ES-I3 (cell line): Measurements from ENCODE around the gene C13orf46.
"Not testable (repeated sequence)": the region's sequence is repeated elsewhere in the genome, so short reads cannot be mapped to it uniquely, and the experiment has no call there.

ENCODE experiments used
- H3K36me3 ChIP-seq: 2 replicates; pipeline ENCODE4 v1.6.1; 2013; ENCODE audit warnings: mild to moderate bottlenecking, low read length, control low read depth, moderate library complexity; ENCODE audit not compliant: insufficient read depth
- H3K4me1 ChIP-seq: 2 replicates; pipeline ENCODE4 v1.6.1; 2013; ENCODE audit warnings: mild to moderate bottlenecking, control low read depth, low read length; ENCODE audit not compliant: insufficient read depth
- H3K9ac ChIP-seq: 2 replicates; pipeline ENCODE4 v1.6.1; 2013; ENCODE audit warnings: low read depth, mild to moderate bottlenecking, low read length, moderate library complexity
- H3K9me3 ChIP-seq: 2 replicates; pipeline ENCODE4 v1.6.1; 2013; ENCODE audit warnings: mild to moderate bottlenecking, low read length, moderate library complexity; ENCODE audit not compliant: control insufficient read depth, insufficient read depth

The C13orf46 gene

GRCh38 chr13:113991676-113992179, 17.9 kb upstream of the C13orf46 start:
- H3K36me3 ChIP-seq: peaks cover 4% of the 10 kb centered on the region
- no peak overlapping the region for H3K9ac ChIP-seq
- no peaks in the 10 kb centered on the region for H3K4me1 ChIP-seq
- no peaks in the 10 kb centered on the region for H3K9me3 ChIP-seq

DNA sequence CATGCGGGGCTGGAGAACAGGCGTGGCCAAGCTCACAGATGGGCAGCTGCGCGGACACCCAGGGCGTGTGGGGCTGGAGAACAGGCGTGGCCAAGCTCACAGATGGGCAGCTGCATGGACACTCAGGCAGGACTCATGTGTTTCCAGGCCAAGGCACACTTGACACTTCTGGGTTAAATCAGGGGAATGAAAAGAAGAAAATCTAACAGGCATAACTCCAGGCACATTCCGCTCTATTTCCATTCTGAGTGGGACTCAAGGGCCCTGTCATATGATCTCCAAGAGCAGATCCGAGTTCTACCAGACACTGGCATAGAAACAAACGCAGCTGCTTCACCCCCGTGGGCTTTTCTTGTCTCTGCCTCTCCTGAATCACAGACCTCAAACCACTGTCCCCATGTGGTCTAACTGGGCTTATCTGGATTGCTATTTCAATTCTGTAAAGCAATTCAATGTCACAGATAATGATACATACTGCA, 17.4 kb upstream of the C13orf46 start:
- Histone ChIP-seq H3K9ac (no peak overlapping the region), H3K4me1 (no peaks in the 10 kb centered on the region), H3K36me3 (peaks cover 4% of the 10 kb centered on the region), H3K9me3 (no peaks in the 10 kb centered on the region)

DNA sequence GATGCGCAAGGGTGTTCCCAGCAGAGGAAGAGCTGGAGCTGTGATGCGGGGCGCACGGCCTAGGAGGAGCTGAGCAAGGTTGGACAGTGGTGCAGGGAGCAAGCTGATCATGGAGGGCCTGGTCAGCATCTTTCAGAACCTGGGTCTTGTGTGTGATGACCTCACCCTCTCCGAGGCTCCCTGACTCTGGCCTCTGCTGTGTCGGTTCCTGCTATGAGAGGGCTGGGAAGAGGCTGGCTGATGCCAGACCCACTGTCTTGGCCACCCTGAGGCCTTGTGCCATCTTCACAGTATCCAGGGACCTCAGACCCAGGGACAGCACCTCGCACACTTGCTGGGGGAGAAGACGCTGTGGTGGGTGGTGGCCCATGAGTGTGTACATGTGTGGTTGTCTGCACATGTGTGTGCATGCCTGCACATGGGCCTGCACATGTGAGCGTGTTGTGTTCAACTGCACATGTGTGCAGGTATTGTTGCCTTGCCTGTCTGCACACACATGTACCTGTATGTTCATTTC, 16.5 kb upstream of the C13orf46 start:
- Histone ChIP-seq H3K9ac (no peak overlapping the region), H3K9me3 (no peaks in the 10 kb centered on the region), H3K4me1 (no peaks in the 10 kb centered on the region), H3K36me3 (peaks cover 4% of the 10 kb centered on the region)

DNA sequence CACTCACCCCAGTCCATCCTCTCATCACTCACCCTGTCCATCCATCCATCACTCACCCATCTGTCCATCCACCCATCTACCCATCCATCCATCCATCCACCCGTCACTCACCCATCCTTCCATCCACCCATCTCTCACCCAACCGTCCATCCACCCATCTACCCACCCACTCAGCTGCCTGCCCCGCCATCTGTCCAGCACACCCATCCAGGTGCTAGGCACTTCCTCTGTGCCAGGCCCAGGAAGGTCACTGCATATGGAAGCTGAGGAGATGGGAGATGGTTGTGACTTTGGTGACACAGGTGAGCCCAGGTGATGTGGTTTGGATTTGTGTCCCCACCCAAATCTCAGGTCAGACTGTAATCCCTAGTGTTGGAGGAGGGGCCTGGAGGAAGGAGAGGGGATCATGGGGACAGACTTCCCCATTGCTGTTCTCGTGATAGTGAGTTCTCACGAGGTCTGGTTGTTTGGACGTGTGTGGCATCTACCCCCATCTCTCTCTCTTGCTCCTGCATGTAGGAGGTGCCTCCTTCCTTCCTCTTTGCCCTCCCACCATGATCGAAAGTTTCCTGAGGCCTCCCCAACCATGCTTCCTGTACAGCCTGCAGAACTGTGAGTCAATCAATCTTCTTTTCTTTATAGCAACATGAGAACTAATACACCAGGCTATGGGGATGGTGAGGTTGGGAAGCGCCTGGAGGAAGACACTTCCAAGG, 15.9 kb upstream of the C13orf46 start:
- H3K9me3 ChIP-seq: no peaks in the 10 kb centered on the region
- H3K4me1 ChIP-seq: no peaks in the 10 kb centered on the region
- no peak overlapping the region for H3K9ac ChIP-seq
- H3K36me3 ChIP-seq: peaks cover 4% of the 10 kb centered on the region

DNA sequence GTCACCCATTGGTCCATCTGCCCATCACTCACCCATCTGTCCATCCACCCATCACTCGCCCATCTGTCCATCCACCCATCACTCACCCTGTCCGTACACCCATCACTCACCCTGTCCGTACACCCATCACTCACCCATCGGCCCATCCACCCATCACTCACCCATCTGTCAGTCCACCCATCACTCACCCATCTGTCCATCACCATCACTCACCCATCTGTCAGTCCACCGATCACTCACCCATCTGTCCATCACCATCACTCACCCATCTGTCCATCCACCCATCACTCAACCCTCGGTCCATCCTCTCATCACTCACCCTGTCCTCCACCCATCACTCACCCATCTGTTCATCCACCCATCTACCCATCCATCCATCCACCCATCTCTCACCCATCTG, 15.0 kb upstream of the C13orf46 start:
- not testable (repeated sequence) for H3K36me3 ChIP-seq, H3K4me1 ChIP-seq, H3K9ac ChIP-seq, H3K9me3 ChIP-seq

DNA sequence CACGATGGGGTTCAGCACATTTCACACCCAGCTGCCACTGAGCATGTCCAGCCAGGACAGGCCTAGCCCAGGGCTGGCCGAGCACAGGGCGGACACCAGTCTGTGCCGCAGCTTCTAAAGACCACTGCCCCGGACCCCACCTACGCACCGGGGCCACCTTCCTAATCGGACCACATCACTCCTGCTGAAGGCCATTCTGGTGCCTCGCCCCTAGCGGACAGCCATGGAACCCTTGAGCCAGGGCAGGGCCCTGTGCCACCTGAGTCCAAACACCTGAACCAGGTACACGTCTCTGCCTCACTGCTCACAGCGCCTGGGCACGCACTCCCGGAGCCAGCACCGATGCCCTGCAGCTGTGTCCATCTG, 8.4 kb upstream of the C13orf46 start:
- Histone ChIP-seq H3K4me1 (no peaks in the 10 kb centered on the region), H3K36me3 (no peaks in the 10 kb centered on the region), H3K9me3 (no peaks in the 10 kb centered on the region), H3K9ac (no peak overlapping the region)

- Histone ChIP-seq H3K4me1 (peaks cover 3% of the 10 kb centered on the region; the same call in 1 of the 2 replicates), H3K9ac (no peak overlapping the region), H3K36me3 (no peaks in the 10 kb centered on the region), H3K9me3 (no peaks in the 10 kb centered on the region)
Observed at GRCh38 chr13:113981611-113982295, 7.9 kb upstream of the C13orf46 start.

DNA sequence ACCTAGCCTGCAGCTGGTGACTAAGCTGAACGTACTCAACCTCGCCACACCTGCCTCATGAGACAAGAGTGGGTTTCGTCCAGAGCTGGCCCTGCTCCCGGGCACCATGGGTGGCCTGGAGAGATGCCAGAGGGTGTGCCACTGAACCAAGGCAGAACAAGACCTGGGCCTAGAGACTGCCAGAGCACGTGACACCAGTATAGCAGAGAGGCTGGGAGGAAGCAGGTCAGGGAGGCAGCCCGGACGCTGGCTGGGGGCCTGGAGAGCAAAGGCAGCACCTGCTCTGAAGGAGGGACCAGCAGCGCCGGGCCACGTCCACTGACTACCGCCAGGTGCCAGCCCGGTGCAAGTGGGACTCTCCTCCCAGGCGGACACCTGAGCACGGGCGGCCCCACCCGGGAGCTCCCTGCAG, 7.3 kb upstream of the C13orf46 start:
- H3K9ac ChIP-seq: no peak overlapping the region
- no peaks in the 10 kb centered on the region for H3K36me3 ChIP-seq
- peaks cover 6% of the 10 kb centered on the region; the same call in 1 of the 2 replicates for H3K4me1 ChIP-seq
- no peaks in the 10 kb centered on the region for H3K9me3 ChIP-seq

DNA sequence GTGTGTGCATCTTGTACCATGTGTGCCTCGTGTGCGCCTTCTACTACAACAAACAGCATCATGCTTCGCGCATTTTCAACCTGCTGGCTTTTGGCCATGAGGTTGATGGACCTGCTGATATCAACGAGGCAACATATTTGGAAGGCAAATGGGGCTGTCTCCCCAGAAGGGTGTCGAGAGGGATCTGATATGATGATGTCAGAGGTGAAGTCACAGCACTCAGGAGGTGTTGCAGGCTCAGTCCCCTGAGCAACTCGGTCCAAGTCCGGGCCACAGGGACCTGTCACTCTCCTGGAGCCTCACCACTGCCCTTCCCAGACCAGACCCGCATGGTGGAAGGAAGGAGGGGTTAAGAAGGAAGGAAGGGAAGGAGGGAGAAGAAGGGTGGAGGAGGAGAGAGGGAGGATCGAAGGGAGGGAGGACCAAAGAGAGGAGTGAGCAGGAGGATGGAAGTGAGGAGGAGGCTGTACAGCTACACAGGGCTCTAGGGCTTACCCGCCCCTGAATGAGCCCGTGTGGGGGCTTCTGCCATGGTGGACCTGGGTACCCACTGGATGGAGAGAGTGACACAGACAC, 6.7 kb upstream of the C13orf46 start:
- Histone ChIP-seq H3K4me1 (peaks cover 6% of the 10 kb centered on the region; the same call in 1 of the 2 replicates), H3K9me3 (no peaks in the 10 kb centered on the region), H3K36me3 (no peaks in the 10 kb centered on the region), H3K9ac (no peak overlapping the region)

- H3K9ac ChIP-seq: no peak overlapping the region
- no peaks in the 10 kb centered on the region for H3K36me3 ChIP-seq
- H3K9me3 ChIP-seq: no peaks in the 10 kb centered on the region
- H3K4me1 ChIP-seq: peaks cover 6% of the 10 kb centered on the region; the same call in 1 of the 2 replicates
Observed at GRCh38 chr13:113979791-113980471, 6.1 kb upstream of the C13orf46 start.

- no peaks in the 10 kb centered on the region for H3K36me3 ChIP-seq
- no peaks in the 10 kb centered on the region for H3K9me3 ChIP-seq
- peaks cover 6% of the 10 kb centered on the region; the same call in 1 of the 2 replicates for H3K4me1 ChIP-seq
- no peak overlapping the region for H3K9ac ChIP-seq
Observed at GRCh38 chr13:113978741-113979481, 5.0 kb upstream of the C13orf46 start.

DNA sequence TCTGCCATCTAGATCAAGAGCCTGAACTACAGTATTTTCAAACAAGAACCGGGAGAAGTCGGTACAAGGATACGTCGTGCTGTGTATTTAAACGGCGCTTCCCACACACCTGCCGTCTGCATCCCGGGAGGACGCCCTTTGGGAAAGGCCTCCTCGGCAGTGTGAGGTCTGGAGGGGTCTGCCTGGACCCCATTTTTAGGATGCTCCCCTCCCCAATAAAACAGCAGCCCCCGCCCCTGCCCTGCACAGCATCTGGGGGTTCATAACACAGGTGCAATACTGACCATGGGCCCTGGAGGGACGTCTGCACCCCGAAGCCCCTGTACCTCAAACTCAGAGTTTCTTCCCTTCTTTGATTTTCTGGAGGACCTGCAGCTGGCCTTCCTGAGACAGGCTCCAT, 4.1 kb upstream of the C13orf46 start:
- H3K4me1 ChIP-seq: peaks cover 6% of the 10 kb centered on the region; the same call in 1 of the 2 replicates
- no peaks in the 10 kb centered on the region for H3K9me3 ChIP-seq
- H3K36me3 ChIP-seq: no peaks in the 10 kb centered on the region
- H3K9ac ChIP-seq: no peak overlapping the region

GRCh38 chr13:113976711-113977684, 3.1 kb upstream of the C13orf46 start:
- no peaks in the 10 kb centered on the region for H3K36me3 ChIP-seq
- H3K9ac ChIP-seq: no peak overlapping the region
- H3K4me1 ChIP-seq: peaks cover 6% of the 10 kb centered on the region; the same call in 1 of the 2 replicates
- no peaks in the 10 kb centered on the region for H3K9me3 ChIP-seq
